ENCODE measurements around the gene MYO1A.

GRCh38 chr12:56988207-56988739 lies 61.7 kb downstream of the MYO1A start:
- TF ChIP-seq CTCF (IDR thresholded peaks at IDR 0.05): no peak
- TF ChIP-seq POLR2A (IDR thresholded peaks at IDR 0.05): no peak
- TF ChIP-seq EP300 (IDR thresholded peaks at IDR 0.05): no peak
- TF ChIP-seq POLR2AphosphoS5 (IDR thresholded peaks at IDR 0.05): no peak
